T-helper 1 cell (primary cell): ENCODE measurements around the gene ZAR1L.

Source experiments
- DNase-seq, 5 donors: peaks; one replicate each; pipeline ENCODE4 v3.0.0-alpha.2; 2012 to 2020

The ZAR1L gene

DNA sequence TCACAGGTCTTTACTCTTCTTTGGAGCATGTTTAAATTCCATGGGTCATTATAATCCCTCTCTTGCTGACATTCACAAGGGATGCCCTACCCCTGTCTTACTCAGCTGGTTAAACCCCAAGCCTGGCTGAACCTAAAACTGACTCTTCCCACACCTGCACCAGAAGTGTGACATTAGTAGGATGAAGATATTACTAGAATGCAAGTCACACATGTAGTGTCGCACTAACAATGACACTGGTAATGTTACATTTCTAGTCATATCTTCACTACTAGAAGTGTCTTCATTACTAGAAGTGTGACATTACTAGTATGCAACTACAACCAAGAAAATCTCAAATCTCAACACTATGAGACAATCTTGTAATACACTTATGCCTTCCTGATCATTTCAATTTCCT, 14.2 kb downstream of the ZAR1L start:
- no peak for DNase-seq

DNA sequence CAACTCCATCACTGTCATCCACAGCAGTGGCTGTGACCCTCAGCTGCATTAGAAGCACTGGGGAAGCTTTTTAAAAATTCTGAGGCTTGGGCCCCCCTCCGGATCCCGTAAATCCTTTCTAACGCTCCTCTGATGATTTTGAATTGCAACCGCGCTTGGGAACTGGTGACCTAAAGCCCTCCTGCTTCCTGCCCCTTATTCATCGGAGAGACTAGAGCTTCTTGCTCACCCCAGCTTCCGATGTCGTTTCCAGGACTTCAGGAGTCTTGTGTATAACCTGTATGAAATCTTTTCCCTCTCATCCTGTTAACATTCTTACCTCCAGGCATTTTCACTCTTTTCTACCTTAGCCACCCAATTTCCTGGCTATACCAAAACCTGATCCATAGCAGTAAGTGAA, 14.8 kb downstream of the ZAR1L start:
- DNase-seq = no peak

GRCh38 chr13:32299893-32300292, 15.3 kb downstream of the ZAR1L start:
- DNase-seq = peak in 1 of 5 donors; percentile 12

DNA sequence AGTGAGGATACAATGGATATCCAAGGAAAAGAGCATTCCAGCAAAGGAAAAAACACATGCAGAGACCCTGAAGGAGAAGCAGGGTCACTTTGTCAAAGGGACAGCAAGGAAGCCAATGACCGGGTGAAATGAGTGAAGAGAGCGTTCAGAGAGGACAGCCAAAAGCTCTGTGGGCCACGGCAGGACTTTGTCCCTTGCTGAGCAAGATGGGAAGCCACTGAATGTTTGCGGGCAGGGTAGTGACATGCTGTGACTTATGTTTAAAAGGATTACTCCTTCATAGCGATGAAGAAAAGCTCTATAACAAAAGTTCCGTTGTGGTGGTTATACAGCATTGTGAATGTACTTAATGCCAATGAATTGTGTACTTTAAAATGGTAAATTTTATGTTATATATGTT, 16.5 kb downstream of the ZAR1L start:
- no peak for DNase-seq

- no peak for DNase-seq
Observed at GRCh38 chr13:32297206-32297605, 18.0 kb downstream of the ZAR1L start.

GRCh38 chr13:32285633-32285965, 29.6 kb downstream of the ZAR1L start:
- DNase-seq = no peak

DNA sequence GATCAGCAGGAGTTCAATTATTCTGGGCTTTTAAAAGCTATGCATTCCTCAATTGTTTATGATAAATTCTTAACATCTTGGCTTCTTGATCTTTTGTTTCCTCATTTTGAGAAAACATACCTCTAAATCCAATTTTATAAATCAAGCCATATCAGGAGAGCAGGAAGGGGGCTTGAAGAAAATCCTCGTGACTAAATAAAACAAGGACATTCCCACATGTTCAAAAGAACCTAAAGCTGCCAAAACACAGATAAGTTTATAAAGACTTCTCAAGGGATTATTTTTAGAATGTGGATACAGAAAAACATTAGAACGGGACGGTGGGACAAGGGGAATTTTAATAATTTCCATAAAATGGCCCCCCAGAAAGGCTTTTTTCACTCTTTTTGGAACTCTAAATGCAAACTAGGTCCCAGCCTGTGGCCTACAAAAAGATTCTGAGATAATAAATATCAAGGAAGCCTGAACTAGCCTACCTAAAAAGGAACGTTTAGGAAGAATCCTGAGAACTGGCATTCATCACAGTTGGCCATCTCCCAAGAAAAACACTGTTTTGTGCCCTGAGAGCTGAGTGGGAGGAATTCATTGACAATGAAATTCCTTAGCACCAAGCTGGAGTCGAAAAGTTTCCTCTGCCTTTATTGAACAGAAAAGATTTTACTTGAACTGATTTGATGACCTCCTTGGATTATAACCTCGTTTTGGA, 30.1 kb downstream of the ZAR1L start:
- DNase-seq = no peak

- DNase-seq = no peak
Observed at GRCh38 chr13:32282096-32282711, 33.0 kb downstream of the ZAR1L start.

- no peak for DNase-seq
Observed at GRCh38 chr13:32281096-32281495, 34.1 kb downstream of the ZAR1L start.

DNA sequence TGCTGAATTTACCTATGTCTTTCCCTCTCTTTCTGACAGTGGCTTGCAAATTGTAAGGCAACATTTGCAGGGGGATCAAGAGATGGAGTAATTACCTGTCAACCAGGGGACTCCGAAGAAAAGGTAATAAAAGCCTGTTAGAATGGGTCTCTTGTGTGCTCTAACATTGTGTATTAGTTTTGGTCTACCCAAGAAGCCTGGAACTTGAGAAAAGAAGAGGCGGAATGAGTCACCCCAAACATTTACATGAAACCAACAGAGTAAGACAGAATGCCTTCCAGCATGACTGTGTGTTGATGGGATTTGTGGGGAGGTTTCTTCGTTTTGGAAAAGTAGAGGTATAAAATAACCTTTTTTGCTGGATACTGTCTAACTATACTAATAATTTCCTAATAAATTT, 36.7 kb downstream of the ZAR1L start:
- no peak for DNase-seq

DNA sequence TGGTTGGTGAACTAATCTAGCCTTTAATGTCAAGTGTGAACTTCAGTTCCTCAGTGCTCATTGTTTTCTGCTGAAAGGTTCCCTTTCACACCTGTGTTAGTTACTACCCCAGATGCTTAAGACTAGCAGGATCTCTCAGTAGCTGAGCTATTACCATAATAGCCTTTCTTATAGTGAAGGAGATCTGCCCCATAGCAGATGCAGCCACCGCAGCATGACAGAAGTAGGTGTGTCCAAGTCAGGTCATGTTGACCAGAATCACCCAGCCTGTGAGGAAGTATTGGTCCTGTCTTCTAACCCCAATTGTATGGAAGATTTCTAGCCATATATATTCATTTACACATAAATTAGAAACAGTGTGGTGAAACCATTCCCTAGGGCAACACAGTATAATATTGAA, 37.3 kb downstream of the ZAR1L start:
- no peak for DNase-seq

- DNase-seq = no peak
Observed at GRCh38 chr13:32272021-32272683, 43.0 kb downstream of the ZAR1L start.

- peak in 4 of 5 donors; percentile 8 to 41 (median 30) for DNase-seq
Observed at GRCh38 chr13:32267836-32268439, 47.2 kb downstream of the ZAR1L start.

DNA sequence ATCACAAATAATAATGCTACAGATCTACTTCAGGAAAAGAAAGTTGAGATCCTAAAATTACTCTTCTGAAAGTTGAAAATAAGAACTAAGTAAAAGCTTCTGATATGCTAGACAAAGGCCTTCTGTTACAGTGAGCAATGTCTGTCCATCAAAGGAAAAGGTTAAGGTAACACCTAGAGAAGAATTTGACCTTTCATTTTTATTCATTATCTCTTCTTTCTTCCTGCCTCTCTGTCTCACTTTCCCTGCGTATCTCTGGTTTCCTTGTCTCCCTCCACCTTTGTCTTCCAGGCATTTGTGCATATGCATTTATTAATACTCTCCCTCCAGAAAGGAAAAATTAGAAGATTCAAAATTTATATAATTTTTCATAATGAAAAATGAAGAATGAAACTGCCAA, 49.0 kb downstream of the ZAR1L start:
- no peak for DNase-seq

GRCh38 chr13:32265726-32266125, 49.4 kb downstream of the ZAR1L start:
- DNase-seq = no peak

GRCh38 chr13:32264407-32264806, 50.8 kb downstream of the ZAR1L start:
- DNase-seq = no peak

GRCh38 chr13:32262619-32263018, 52.5 kb downstream of the ZAR1L start:
- no peak for DNase-seq

DNA sequence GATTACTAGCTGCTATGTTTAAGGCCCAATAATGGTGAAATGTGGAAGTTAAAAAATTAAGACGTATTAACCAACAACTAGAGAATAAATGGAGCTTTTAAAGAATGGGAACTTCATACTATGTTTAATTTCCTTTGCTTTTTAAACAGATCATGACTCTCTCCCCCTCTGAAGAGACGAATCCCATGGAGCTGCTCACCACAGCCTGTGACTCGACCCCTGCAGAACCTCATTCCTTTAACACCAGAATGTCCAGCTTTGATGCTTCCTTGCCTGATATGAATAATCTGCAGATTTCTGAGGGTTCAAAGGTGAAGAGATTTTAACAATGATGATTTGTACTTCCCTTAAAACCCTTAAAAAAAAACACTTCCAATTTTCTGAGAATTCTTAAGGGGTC, 53.0 kb downstream of the ZAR1L start:
- DNase-seq = no peak

DNA sequence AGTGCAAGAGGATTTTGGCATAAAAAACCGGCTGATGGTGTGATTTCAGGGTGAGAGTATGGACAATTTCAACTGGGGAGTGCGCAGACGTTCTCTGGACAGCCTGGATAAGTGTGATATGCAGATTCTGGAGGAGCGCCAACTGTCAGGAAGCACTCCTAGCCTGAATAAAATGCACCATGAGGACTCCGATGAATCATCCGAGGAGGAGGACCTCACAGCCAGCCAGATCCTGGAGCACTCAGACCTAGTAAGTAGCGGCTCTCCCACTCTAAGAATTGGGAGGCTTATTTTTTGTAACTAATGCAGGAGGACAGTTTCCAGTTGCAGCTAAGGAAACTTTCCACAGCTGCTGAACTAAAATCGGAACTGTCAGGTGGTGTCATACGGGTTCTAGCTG, 53.6 kb downstream of the ZAR1L start:
- no peak for DNase-seq

GRCh38 chr13:32259116-32259515, 56.0 kb downstream of the ZAR1L start:
- DNase-seq = no peak

- DNase-seq = no peak
Observed at GRCh38 chr13:32257649-32258048, 57.5 kb downstream of the ZAR1L start.

GRCh38 chr13:32256243-32256642, 58.9 kb downstream of the ZAR1L start:
- no peak for DNase-seq

DNA sequence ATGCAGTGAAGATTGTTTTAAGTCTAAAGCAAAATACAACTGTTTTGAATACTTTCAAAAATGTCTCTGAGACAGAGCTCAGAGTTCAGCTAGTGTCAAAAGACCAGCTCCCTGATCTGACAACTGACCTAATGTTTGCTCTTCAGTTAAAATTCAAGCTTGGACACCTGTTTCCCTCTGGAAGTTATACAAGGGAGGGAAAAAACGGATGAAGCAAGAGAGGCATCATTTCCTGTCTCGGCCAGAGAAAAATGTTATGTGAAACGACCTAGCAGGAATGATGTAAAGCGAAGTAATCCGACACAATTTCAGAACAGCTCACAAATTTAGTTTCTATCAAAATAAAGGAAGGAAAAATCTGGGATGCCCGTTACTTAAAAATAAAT, 59.4 kb downstream of the ZAR1L start:
- no peak for DNase-seq
